DOHH2 (cell line): ENCODE data around the gene ZDHHC17.

Experiments used
- H3F3A ChIP-seq: fragments of 200-600 bp; sonication (generic), shearing (Covaris generic); 2 replicates; pipeline ENCODE4 v1.6.0; 2016; ENCODE audit warnings: antibody characterized with exemption, mild to moderate bottlenecking; ENCODE audit not compliant: control insufficient read depth, insufficient read depth
- H3K27ac ChIP-seq: fragments of 200-600 bp; sonication (generic); 2 replicates; pipeline ENCODE4 v1.5.1; 2014; ENCODE audit warnings: low read depth, mild to moderate bottlenecking, low read length, moderate library complexity
- H3K27me3 ChIP-seq: fragments of 200-600 bp; sonication (generic); 2 replicates; pipeline ENCODE4 v1.6.1; 2014; ENCODE audit warnings: mild to moderate bottlenecking, low read length, mixed read lengths; ENCODE audit not compliant: control insufficient read depth
- H3K36me3 ChIP-seq: fragments of 200-600 bp; sonication (generic); 2 replicates; pipeline ENCODE4 v1.6.1; 2014; ENCODE audit warnings: mild to moderate bottlenecking, low read length, moderate library complexity, mixed read lengths; ENCODE audit not compliant: control insufficient read depth
- H3K4me1 ChIP-seq: fragments of 200-600 bp; sonication (generic); 2 replicates; pipeline ENCODE4 v1.6.1; 2014; ENCODE audit warnings: mild to moderate bottlenecking, low read length, mixed read lengths; ENCODE audit not compliant: control insufficient read depth
- H3K4me2 ChIP-seq: fragments of 200-600 bp; sonication (generic); 2 replicates; pipeline ENCODE4 v1.6.0; 2014; ENCODE audit warnings: mild to moderate bottlenecking, low read length, moderate library complexity
- H3K4me3 ChIP-seq: fragments of 200-600 bp; sonication (generic); 2 replicates; pipeline ENCODE4 v1.5.1; 2014; ENCODE audit warnings: mild to moderate bottlenecking, low read length, mixed read lengths
- H3K79me2 ChIP-seq: fragments of 200-600 bp; sonication (generic); 2 replicates; pipeline ENCODE4 v1.6.1; 2014; ENCODE audit warnings: mild to moderate bottlenecking, low read length, mixed read lengths; ENCODE audit not compliant: control insufficient read depth
- H3K9me2 ChIP-seq: fragments of 200-600 bp; sonication (generic); replicated peaks from 2 replicates; pipeline ENCODE4 v1.6.1; 2014; ENCODE audit warnings: mild to moderate bottlenecking, low read length, mixed read lengths; ENCODE audit not compliant: control insufficient read depth
- H3K9me3 ChIP-seq: fragments of 200-600 bp; sonication (generic); 2 replicates; pipeline ENCODE4 v1.6.1; 2014; ENCODE audit warnings: antibody characterized with exemption, low read length, mixed read lengths; ENCODE audit not compliant: control insufficient read depth, insufficient read depth
- H4K20me1 ChIP-seq: fragments of 200-600 bp; sonication (generic); 2 replicates; pipeline ENCODE4 v1.6.0; 2014; ENCODE audit warnings: low read depth, mild to moderate bottlenecking, antibody characterized with exemption, low read length, moderate library complexity; ENCODE audit not compliant: control insufficient read depth, insufficient read depth
- CTCF ChIP-seq: fragments of 200-600 bp; sonication (generic); IDR thresholded peaks from one replicate; pipeline ENCODE4 v1.5.1; 2014; ENCODE audit warnings: antibody characterized with exemption, mild to moderate bottlenecking, low read depth, low read length; ENCODE audit not compliant: poor library complexity, severe bottlenecking
- EZH2phosphoT487 ChIP-seq: fragments of 200-600 bp; sonication (generic); IDR thresholded peaks from 2 replicates; pipeline ENCODE4 v1.6.1; 2017; ENCODE audit warnings: borderline replicate concordance, mild to moderate bottlenecking, antibody characterized with exemption, low read length, moderate library complexity, mixed read lengths

ZDHHC17 gene

GRCh38 chr12:76855271-76855670, 91.4 kb downstream of the ZDHHC17 start:
- Histone ChIP-seq H3K4me3 (no peak overlapping the region), H3K36me3 (peaks cover 4% of the 10 kb centered on the region; the same call in 1 of the 2 replicates), H3K79me2 (no peaks in the 10 kb centered on the region), H4K20me1 (no peaks in the 10 kb centered on the region), H3F3A (0 out of 2 replicates have a peak, but pooled peaks cover 2% of the 10 kb centered on the region), H3K4me1 (no peaks in the 10 kb centered on the region), H3K9me2 (no peaks in the 10 kb centered on the region), H3K27me3 (no peaks in the 10 kb centered on the region), H3K4me2 (no peak overlapping the region), H3K27ac (no peak overlapping the region), H3K9me3 (no peaks in the 10 kb centered on the region)
- no peak for TF ChIP-seq CTCF
- TF ChIP-seq EZH2phosphoT487 = no peak

GRCh38 chr12:76856018-76856644, 92.2 kb downstream of the ZDHHC17 start:
- Histone ChIP-seq H3K9me3 (no peaks in the 10 kb centered on the region), H3K4me1 (no peaks in the 10 kb centered on the region), H3K4me3 (no peak overlapping the region), H3K27me3 (no peaks in the 10 kb centered on the region), H3F3A (0 out of 2 replicates have a peak, but pooled peaks cover 2% of the 10 kb centered on the region), H4K20me1 (no peaks in the 10 kb centered on the region), H3K9me2 (no peaks in the 10 kb centered on the region), H3K27ac (no peak overlapping the region), H3K4me2 (no peak overlapping the region), H3K79me2 (no peaks in the 10 kb centered on the region), H3K36me3 (no peaks in the 10 kb centered on the region)
- no peak for TF ChIP-seq CTCF
- no peak for TF ChIP-seq EZH2phosphoT487

- H3K9me2 ChIP-seq = no peaks in the 10 kb centered on the region
- no peak overlapping the region for H3K4me2 ChIP-seq
- no peaks in the 10 kb centered on the region for H3K79me2 ChIP-seq
- H3K27ac ChIP-seq = no peak overlapping the region
- H3K4me3 ChIP-seq = no peak overlapping the region
- H3F3A ChIP-seq = no peaks in the 10 kb centered on the region
- H3K27me3 ChIP-seq = no peaks in the 10 kb centered on the region
- no peaks in the 10 kb centered on the region for H4K20me1 ChIP-seq
- TF ChIP-seq EZH2phosphoT487 = no peak
- TF ChIP-seq CTCF = no peak
- H3K4me1 ChIP-seq = no peaks in the 10 kb centered on the region
- H3K9me3 ChIP-seq = no peaks in the 10 kb centered on the region
- no peaks in the 10 kb centered on the region for H3K36me3 ChIP-seq
Measured at GRCh38 chr12:76859611-76860010, 95.7 kb downstream of the ZDHHC17 start.
